ENCODE data around the gene CDCA4.

Gene CDCA4

DNA sequence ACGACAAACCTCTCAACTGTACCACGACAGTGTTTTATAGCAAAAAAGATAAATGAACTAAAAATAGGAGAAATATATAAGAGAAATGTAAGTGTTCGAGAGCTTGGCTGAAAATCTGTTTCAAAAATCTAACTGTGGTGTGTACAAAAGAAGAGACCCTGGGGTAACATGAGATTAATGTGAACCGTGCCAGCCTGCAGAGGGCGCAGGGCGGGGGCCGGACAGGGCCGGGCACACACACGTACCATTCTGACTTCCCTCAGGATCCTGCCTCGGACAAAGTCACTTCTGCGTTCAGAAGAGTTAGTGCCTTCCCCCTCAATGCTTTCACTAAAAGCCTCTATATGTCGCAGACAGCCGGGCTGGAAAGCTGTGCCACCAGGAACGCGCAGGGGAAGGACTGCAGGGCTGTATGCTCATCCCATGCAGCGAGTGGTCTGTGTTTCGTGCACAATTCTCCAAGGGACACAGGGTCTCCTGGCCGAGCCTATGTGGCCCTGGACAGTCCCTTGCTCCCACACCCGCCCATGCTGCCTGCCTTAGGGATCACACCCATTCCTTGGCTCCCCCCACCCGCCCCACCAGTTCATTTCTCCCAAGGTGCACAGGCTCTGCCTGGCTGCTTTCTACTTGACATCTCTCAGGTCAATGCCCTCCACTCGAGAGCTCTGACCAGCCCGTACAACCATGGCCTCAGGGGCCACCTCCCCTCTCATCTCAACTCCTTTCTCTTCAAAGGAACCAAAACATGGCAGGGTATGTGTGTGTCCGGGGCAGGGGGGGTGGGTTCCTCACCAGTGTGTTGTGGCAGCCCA lies 8.5 kb downstream of the CDCA4 start:
- DNase-seq, result no peak

DNA sequence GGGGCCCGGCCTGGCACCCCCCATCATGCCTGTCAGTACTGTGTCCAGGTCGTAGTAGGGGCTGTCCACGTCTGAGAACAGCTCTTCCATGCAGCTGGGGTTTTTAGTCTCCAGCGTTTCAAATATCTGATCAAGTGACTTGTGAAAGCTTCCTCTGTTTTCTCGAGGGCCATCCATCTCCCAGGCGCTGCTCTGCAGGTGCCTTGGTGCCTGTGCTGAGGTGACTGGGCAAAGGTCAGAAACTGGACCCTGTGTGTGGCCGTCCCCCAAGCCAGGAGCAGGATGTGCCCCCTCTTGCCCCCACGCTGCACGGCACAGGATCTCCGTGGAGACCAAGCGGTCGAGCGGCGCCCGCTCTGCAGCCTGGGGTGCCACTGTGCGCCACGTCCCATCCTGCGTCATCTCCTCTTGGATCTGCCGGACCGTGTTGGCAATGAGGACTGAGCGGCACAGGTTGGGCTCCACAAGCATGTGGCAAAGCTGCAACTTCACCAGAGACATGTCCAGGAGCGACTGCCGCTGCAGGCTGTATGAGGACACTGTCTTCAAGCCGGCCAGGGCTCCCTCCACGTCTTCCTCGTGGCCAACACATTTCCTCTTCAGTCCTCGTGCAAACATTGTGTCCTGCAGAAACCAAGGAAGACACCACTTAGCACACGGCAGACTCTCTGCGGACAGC lies 9.4 kb downstream of the CDCA4 start:
- no peak for DNase-seq

DNA sequence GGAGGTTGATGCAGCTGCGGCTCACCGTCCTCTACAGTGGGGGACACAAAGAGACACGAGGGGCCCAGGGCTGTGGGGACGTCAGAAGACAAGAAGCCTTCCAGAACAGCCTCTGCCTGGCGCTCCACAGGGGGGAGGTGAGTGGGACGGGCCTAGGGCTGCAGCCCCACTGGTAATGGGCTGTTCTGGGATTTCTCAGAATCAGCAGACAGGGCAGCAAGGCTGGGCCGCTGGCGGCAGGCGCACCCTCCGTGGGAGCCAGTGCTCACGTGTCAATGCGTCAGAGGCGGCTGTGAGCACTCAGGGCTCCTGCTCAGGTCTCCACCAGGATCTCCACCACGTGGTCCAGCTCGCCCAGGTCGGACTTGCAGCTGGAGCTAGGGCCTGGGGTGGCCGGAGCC lies 10.0 kb downstream of the CDCA4 start:
- DNase-seq, result no peak

GRCh38 chr14:105010106-105010505 lies 10.8 kb downstream of the CDCA4 start:
- no peak for DNase-seq

DNA sequence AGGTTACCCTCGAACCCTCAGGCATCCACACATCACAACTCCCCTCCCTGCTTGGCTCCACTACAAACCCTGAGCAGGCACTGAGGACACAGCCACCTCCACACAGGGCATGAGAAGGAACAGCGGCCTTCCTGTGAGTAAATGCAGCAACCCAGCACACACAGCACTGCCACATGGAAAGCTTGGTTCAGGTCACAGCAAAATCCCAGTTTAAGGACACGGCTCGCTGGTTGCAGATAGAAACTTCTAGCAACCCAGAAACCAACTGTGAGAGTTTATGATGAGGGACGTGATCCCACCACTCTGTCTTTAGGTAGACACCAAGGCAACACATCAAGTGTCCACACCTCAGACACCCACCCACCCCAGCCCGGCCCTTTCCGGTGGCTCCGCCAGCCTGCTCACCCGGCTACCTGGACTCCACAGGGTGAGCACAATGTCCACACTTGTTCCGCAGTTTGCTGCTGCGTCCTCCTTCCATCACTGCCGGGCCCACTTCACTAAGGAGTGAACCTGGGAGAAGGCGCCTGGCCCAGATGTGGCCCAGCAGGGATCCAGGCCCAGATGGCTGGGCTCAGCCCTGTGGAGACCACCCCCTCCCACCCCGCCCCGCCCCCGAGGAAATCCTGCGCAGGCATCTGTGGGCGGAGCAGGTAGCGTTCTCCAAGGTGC lies 13.2 kb downstream of the CDCA4 start:
- no peak for DNase-seq

GRCh38 chr14:105006831-105007592 lies 13.9 kb downstream of the CDCA4 start:
- no peak for DNase-seq

GRCh38 chr14:105005929-105006830 lies 14.7 kb downstream of the CDCA4 start:
- no peak for DNase-seq

- DNase-seq, result no peak
These were observed 15.5 kb downstream of the CDCA4 start for GRCh38 chr14:105005329-105005928.

DNA sequence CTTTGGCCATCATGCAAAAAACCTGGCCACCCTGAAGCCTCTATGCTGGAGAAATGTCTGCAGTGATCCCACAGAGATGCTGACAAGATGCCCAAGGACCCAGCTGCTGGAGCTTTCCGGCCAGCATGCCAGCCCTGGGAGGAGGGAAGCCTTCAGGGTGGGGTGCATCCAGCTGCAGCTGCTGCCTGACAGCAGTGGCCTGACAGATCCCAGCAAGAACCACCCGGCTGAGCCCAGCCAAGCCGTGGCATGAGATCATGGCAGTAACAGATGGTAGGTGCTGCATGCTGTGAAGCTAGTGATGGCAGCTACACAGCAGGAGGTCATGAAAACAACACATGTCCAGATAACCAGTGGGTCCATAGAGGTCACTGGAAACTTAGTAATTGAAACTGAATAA lies 21.5 kb downstream of the CDCA4 start:
- no peak for DNase-seq

GRCh38 chr14:104998801-104999200 lies 22.1 kb downstream of the CDCA4 start:
- no peak for DNase-seq

- DNase-seq, result no peak
These were observed 24.4 kb downstream of the CDCA4 start for GRCh38 chr14:104996483-104996882.

- DNase-seq, result no peak
These were observed 24.9 kb downstream of the CDCA4 start for GRCh38 chr14:104996032-104996431.

GRCh38 chr14:104994978-104995377 lies 25.9 kb downstream of the CDCA4 start:
- DNase-seq, result no peak

DNA sequence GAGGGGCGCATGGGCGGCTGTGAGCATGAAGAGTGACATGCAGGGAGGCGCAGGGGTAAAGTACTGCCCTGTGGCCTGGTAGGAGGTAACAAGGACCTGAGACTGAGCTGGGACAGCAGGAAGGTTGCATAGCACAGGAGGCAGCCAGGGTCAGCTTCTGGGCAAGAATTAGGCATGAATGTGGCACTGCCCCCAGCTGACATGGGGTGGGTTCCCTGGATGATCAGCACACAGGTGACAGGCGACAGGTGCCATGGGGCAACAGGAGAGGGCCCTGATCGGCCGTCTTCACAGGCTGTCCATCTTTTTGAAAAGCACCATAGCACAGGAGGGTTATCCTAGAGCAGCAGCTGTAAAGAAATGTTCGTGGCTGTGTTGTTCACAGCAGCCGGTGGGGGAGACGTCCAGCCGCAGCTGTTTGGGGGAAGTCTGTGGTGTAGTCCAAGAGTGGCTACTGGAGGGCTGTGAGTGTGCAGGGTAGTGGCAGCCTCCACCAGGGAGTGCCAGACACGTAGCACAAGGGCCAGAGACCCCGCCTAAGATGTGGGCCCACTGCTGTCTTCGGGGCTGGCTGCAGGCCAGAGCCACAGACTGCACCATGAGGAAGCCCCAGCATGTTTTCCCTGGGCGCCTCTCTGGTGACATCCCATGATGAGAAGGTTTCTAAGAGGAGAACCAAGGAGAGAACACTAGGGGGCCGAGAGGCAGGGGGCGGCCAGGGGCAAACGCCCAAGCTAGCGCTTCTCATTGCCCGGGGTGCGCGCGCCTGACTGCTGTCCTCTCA lies 26.9 kb downstream of the CDCA4 start:
- no peak for DNase-seq

GRCh38 chr14:104993306-104993705 lies 27.6 kb downstream of the CDCA4 start:
- DNase-seq, result no peak

DNA sequence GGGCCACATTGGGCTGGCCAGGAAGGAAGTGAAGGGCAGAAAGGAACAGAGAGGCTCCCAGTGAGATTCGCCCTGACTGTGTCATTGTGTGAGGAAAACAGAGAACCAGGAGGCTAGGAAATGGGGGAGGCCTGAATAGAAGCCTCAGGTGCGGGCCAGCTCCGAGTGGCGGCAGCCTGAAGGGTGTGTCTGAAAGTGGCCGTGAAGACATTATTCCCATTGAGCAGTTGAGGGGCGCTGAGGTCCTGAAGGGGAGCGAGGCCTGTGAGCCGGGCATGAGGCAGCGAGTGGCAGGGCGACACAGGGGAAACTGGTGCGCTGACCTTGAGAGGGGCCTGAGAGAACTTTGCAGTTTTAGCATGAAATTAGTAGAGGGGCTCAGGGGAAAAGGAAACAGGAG lies 28.4 kb downstream of the CDCA4 start:
- no peak for DNase-seq

GRCh38 chr14:104991896-104992230 lies 29.0 kb downstream of the CDCA4 start:
- no peak for DNase-seq

- no peak for DNase-seq
These were observed 31.0 kb downstream of the CDCA4 start for GRCh38 chr14:104989951-104990303.

GRCh38 chr14:104989236-104989950 lies 31.5 kb downstream of the CDCA4 start:
- no peak for DNase-seq

DNA sequence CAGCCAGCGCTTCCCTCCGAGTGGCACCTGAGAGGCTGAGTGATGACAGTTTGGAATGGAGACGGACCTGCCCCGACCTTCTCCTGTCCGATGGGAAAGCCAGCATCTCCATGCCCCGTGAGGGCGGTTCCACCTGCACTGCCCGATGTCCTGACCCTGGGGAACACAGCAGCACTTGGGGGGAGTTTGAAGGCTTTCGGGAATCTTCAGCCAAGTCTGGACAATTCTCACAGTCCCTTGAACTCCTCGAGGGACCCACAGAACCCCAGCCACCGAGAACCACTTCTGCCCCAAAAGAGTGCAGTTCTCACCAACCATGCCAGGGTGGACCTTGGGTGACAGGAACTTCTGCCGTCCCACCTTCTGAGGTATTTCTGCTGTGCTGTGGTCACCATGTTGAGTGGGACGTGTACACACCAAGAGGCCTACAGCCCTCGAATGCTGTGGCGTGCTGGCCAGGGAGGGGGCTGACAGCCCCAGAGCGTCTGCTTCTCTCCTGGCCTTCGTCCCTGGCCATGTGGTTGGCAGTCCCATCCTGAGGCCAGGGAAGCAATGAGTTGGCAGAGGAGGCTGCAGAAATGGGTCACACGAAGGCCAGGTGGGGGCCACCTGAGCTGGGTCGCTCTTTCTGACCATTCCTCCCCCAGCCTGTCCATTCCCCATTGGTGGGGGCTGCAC lies 34.3 kb downstream of the CDCA4 start:
- no peak for DNase-seq

All from eye (tissue), 1 donor.